Measurements from ENCODE around the gene ROBO3.
A peak's percentile ranks its signal among the peaks of the same experiment; 100 is the strongest.

The ROBO3 gene

GRCh38 chr11:124835918-124836317 lies 29.3 kb upstream of the ROBO3 start:
- Mint-ChIP-seq H3K27ac (ENCODE audit: low read depth) (no peak overlapping the region), H3K4me1 (peaks cover 10% of the 10 kb centered on the region), H3K9me3 (no peaks in the 10 kb centered on the region), H3K36me3 (ENCODE audit: insufficient read depth) (peaks cover 2% of the 10 kb centered on the region), H3K4me3 (peak overlapping the region; percentile 63), H3K27me3 (peaks cover 66% of the 10 kb centered on the region)
- ATAC-seq (replicated peaks; ENCODE audit: extremely low read depth, poor library complexity, severe bottlenecking), result no peak
- DNase-seq (ENCODE audit: low spot score in 2 of 2), result no peak

GRCh38 chr11:124837491-124837856 lies 27.8 kb upstream of the ROBO3 start:
- no peaks in the 10 kb centered on the region for H3K9me3 Mint-ChIP-seq
- ATAC-seq (replicated peaks; ENCODE audit: extremely low read depth, poor library complexity, severe bottlenecking), result no peak
- DNase-seq (ENCODE audit: low spot score in 2 of 2), result no peak
- H3K27ac Mint-ChIP-seq (ENCODE audit: low read depth), result no peak overlapping the region
- H3K4me3 Mint-ChIP-seq, result no peak overlapping the region
- peaks cover 71% of the 10 kb centered on the region for H3K27me3 Mint-ChIP-seq
- peaks cover 2% of the 10 kb centered on the region for H3K36me3 Mint-ChIP-seq (ENCODE audit: insufficient read depth)
- H3K4me1 Mint-ChIP-seq, result peaks cover 10% of the 10 kb centered on the region

GRCh38 chr11:124838805-124839127 lies 26.5 kb upstream of the ROBO3 start:
- Mint-ChIP-seq H3K4me1 (peaks cover 10% of the 10 kb centered on the region), H3K27ac (ENCODE audit: low read depth) (no peak overlapping the region), H3K9me3 (no peaks in the 10 kb centered on the region), H3K36me3 (ENCODE audit: insufficient read depth) (peaks cover 3% of the 10 kb centered on the region), H3K4me3 (peak overlapping the region; percentile 6), H3K27me3 (peaks cover 71% of the 10 kb centered on the region)
- ATAC-seq (replicated peaks; ENCODE audit: extremely low read depth, poor library complexity, severe bottlenecking) (no peak), DNase-seq (ENCODE audit: low spot score in 2 of 2) (no peak)

GRCh38 chr11:124839128-124839971 lies 25.9 kb upstream of the ROBO3 start:
- no peak for ATAC-seq (replicated peaks; ENCODE audit: extremely low read depth, poor library complexity, severe bottlenecking)
- Mint-ChIP-seq H3K4me1 (peaks cover 10% of the 10 kb centered on the region), H3K4me3 (peak overlapping the region; percentile 36), H3K9me3 (no peaks in the 10 kb centered on the region), H3K36me3 (ENCODE audit: insufficient read depth) (peaks cover 3% of the 10 kb centered on the region), H3K27me3 (peaks cover 71% of the 10 kb centered on the region), H3K27ac (ENCODE audit: low read depth) (no peak overlapping the region)
- DNase-seq (ENCODE audit: low spot score in 2 of 2), result no peak

- H3K4me3 Mint-ChIP-seq, result peak overlapping the region; percentile 36
- H3K9me3 Mint-ChIP-seq, result no peaks in the 10 kb centered on the region
- H3K36me3 Mint-ChIP-seq (ENCODE audit: insufficient read depth), result peaks cover 3% of the 10 kb centered on the region
- no peak overlapping the region for H3K27ac Mint-ChIP-seq (ENCODE audit: low read depth)
- H3K4me1 Mint-ChIP-seq, result peaks cover 10% of the 10 kb centered on the region
- ATAC-seq (replicated peaks; ENCODE audit: extremely low read depth, poor library complexity, severe bottlenecking), result no peak
- peaks cover 77% of the 10 kb centered on the region for H3K27me3 Mint-ChIP-seq
- DNase-seq (ENCODE audit: low spot score in 2 of 2), result no peak
Observed at GRCh38 chr11:124839972-124840621, 25.1 kb upstream of the ROBO3 start.

- peaks cover 4% of the 10 kb centered on the region for H3K36me3 Mint-ChIP-seq (ENCODE audit: insufficient read depth)
- H3K9me3 Mint-ChIP-seq, result no peaks in the 10 kb centered on the region
- H3K4me1 Mint-ChIP-seq, result peaks cover 10% of the 10 kb centered on the region
- no peak overlapping the region for H3K27ac Mint-ChIP-seq (ENCODE audit: low read depth)
- no peak for DNase-seq (ENCODE audit: low spot score in 2 of 2)
- H3K27me3 Mint-ChIP-seq, result peaks cover 83% of the 10 kb centered on the region
- ATAC-seq (replicated peaks; ENCODE audit: extremely low read depth, poor library complexity, severe bottlenecking), result no peak
- peak overlapping the region; percentile 36 for H3K4me3 Mint-ChIP-seq
Observed at GRCh38 chr11:124840666-124841065, 24.6 kb upstream of the ROBO3 start.

GRCh38 chr11:124841201-124841600 lies 24.0 kb upstream of the ROBO3 start:
- peaks cover 88% of the 10 kb centered on the region for H3K27me3 Mint-ChIP-seq

GRCh38 chr11:124841840-124842239 lies 23.4 kb upstream of the ROBO3 start:
- Mint-ChIP-seq H3K9me3 (no peaks in the 10 kb centered on the region), H3K4me3 (no peak overlapping the region), H3K27me3 (peaks cover 94% of the 10 kb centered on the region), H3K4me1 (peaks cover 5% of the 10 kb centered on the region), H3K36me3 (ENCODE audit: insufficient read depth) (peaks cover 5% of the 10 kb centered on the region), H3K27ac (ENCODE audit: low read depth) (no peak overlapping the region)
- DNase-seq (ENCODE audit: low spot score in 2 of 2) (no peak), ATAC-seq (replicated peaks; ENCODE audit: extremely low read depth, poor library complexity, severe bottlenecking) (no peak)

More at GRCh38 chr11:124841201-124841600, 24.0 kb upstream of the ROBO3 start:
- H3K4me3 Mint-ChIP-seq, result no peak overlapping the region
- H3K4me1 Mint-ChIP-seq, result peaks cover 8% of the 10 kb centered on the region
- no peak for DNase-seq (ENCODE audit: low spot score in 2 of 2)
- no peaks in the 10 kb centered on the region for H3K9me3 Mint-ChIP-seq
- peaks cover 5% of the 10 kb centered on the region for H3K36me3 Mint-ChIP-seq (ENCODE audit: insufficient read depth)
- no peak overlapping the region for H3K27ac Mint-ChIP-seq (ENCODE audit: low read depth)
- no peak for ATAC-seq (replicated peaks; ENCODE audit: extremely low read depth, poor library complexity, severe bottlenecking)

- peaks cover 97% of the 10 kb centered on the region for H3K27me3 Mint-ChIP-seq
Observed at GRCh38 chr11:124842305-124842704, 22.9 kb upstream of the ROBO3 start.

GRCh38 chr11:124843616-124843910 lies 21.7 kb upstream of the ROBO3 start:
- H3K27me3 Mint-ChIP-seq, result peaks cover 97% of the 10 kb centered on the region
- H3K9me3 Mint-ChIP-seq, result no peaks in the 10 kb centered on the region
- no peak for ATAC-seq (replicated peaks; ENCODE audit: extremely low read depth, poor library complexity, severe bottlenecking)
- H3K4me3 Mint-ChIP-seq, result no peak overlapping the region
- no peak overlapping the region for H3K27ac Mint-ChIP-seq (ENCODE audit: low read depth)
- peaks cover 4% of the 10 kb centered on the region for H3K36me3 Mint-ChIP-seq (ENCODE audit: insufficient read depth)
- H3K4me1 Mint-ChIP-seq, result peaks cover 5% of the 10 kb centered on the region
- DNase-seq (ENCODE audit: low spot score in 2 of 2), result no peak

More at GRCh38 chr11:124842305-124842704, 22.9 kb upstream of the ROBO3 start:
- DNase-seq (ENCODE audit: low spot score in 2 of 2) (no peak), ATAC-seq (replicated peaks; ENCODE audit: extremely low read depth, poor library complexity, severe bottlenecking) (no peak)
- Mint-ChIP-seq H3K4me3 (no peak overlapping the region), H3K4me1 (peaks cover 5% of the 10 kb centered on the region), H3K27ac (ENCODE audit: low read depth) (no peak overlapping the region), H3K9me3 (no peaks in the 10 kb centered on the region), H3K36me3 (ENCODE audit: insufficient read depth) (peaks cover 4% of the 10 kb centered on the region)

- no peaks in the 10 kb centered on the region for H3K9me3 Mint-ChIP-seq
- DNase-seq (ENCODE audit: low spot score in 2 of 2) (no peak), ATAC-seq (replicated peaks; ENCODE audit: extremely low read depth, poor library complexity, severe bottlenecking) (no peak)
- peaks cover 5% of the 10 kb centered on the region for H3K4me1 Mint-ChIP-seq
- peaks cover 4% of the 10 kb centered on the region for H3K36me3 Mint-ChIP-seq (ENCODE audit: insufficient read depth)
- H3K27me3 Mint-ChIP-seq, result peaks cover 100% of the 10 kb centered on the region
- H3K4me3 Mint-ChIP-seq, result no peak overlapping the region
- H3K27ac Mint-ChIP-seq (ENCODE audit: low read depth), result no peak overlapping the region
Observed at GRCh38 chr11:124844664-124845079, 20.6 kb upstream of the ROBO3 start.

GRCh38 chr11:124846070-124846673 lies 19.1 kb upstream of the ROBO3 start:
- no peak for DNase-seq (ENCODE audit: low spot score in 2 of 2)
- Mint-ChIP-seq H3K9me3 (no peaks in the 10 kb centered on the region), H3K27ac (ENCODE audit: low read depth) (no peak overlapping the region), H3K36me3 (ENCODE audit: insufficient read depth) (peaks cover 4% of the 10 kb centered on the region), H3K4me3 (no peak overlapping the region), H3K27me3 (peaks cover 99% of the 10 kb centered on the region), H3K4me1 (no peaks in the 10 kb centered on the region)
- no peak for ATAC-seq (replicated peaks; ENCODE audit: extremely low read depth, poor library complexity, severe bottlenecking)

GRCh38 chr11:124859171-124859570 lies 6.1 kb upstream of the ROBO3 start:
- Mint-ChIP-seq H3K27ac (ENCODE audit: low read depth) (no peak overlapping the region), H3K4me1 (peaks cover 8% of the 10 kb centered on the region), H3K9me3 (no peaks in the 10 kb centered on the region), H3K27me3 (peaks cover 41% of the 10 kb centered on the region), H3K4me3 (no peak overlapping the region), H3K36me3 (ENCODE audit: insufficient read depth) (no peaks in the 10 kb centered on the region)
- ATAC-seq (replicated peaks; ENCODE audit: extremely low read depth, poor library complexity, severe bottlenecking) (no peak), DNase-seq (ENCODE audit: low spot score in 2 of 2) (no peak)
